ENCODE measurements around the gene AHCYL1. TPM values are rescaled to one million over a fixed set of nuclear protein-coding genes. Genes with fewer than 3 reads are reported as not detected.

Gene AHCYL1
- total RNA-seq, 1 donor from 2014 or later: 90.1 TPM

DNA sequence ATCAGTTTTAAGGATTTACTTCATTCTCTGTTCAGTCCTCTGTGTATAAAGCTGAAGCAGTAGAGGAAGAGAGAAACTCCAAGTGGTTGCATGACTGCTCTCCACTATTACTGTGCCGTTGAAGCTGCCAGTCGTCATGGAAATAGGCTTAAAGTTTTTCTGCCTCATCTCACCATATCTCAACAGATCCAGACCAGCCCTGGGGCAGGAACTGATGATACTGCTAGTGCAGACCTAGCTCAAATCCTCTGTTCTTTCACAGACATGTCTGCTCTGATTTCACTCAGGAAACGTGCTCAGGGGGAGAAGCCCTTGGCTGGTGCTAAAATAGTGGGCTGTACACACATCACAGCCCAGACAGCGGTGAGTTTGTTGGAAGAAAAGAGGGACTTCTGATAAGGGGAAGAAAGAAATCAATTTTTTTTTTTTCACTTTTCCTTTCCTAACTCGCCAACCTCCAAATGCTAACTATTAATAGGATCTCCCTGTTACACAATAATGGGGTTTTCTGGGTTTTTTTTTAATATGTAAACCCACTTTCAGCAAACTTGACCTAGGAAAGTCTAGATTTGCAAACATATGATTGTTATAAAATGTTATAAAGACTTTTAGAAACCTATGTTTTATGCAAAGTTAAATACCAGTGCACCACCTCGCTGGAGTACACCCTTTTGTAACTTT, 27.7 kb downstream of the AHCYL1 start:
- H3K27me3 Mint-ChIP-seq (ENCODE audit: low read depth): no peaks in the 10 kb centered on the region
- H3K9me3 Mint-ChIP-seq: no peaks in the 10 kb centered on the region
- DNase-seq (ENCODE audit: low read depth, low spot score): no peak
- no peak overlapping the region for H3K27ac Mint-ChIP-seq (ENCODE audit: unreplicated experiment)
- TF ChIP-seq, protein P1, sequence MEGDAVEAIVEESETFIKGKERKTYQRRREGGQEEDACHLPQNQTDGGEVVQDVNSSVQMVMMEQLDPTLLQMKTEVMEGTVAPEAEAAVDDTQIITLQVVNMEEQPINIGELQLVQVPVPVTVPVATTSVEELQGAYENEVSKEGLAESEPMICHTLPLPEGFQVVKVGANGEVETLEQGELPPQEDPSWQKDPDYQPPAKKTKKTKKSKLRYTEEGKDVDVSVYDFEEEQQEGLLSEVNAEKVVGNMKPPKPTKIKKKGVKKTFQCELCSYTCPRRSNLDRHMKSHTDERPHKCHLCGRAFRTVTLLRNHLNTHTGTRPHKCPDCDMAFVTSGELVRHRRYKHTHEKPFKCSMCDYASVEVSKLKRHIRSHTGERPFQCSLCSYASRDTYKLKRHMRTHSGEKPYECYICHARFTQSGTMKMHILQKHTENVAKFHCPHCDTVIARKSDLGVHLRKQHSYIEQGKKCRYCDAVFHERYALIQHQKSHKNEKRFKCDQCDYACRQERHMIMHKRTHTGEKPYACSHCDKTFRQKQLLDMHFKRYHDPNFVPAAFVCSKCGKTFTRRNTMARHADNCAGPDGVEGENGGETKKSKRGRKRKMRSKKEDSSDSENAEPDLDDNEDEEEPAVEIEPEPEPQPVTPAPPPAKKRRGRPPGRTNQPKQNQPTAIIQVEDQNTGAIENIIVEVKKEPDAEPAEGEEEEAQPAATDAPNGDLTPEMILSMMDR (conservative IDR thresholded peaks at IDR 0.05): no peak
- H3K4me1 Mint-ChIP-seq: no peaks in the 10 kb centered on the region
- no peak overlapping the region for H3K4me3 Mint-ChIP-seq
- peaks cover 16% of the 10 kb centered on the region for H3K36me3 Mint-ChIP-seq (ENCODE audit: low read depth)

DNA sequence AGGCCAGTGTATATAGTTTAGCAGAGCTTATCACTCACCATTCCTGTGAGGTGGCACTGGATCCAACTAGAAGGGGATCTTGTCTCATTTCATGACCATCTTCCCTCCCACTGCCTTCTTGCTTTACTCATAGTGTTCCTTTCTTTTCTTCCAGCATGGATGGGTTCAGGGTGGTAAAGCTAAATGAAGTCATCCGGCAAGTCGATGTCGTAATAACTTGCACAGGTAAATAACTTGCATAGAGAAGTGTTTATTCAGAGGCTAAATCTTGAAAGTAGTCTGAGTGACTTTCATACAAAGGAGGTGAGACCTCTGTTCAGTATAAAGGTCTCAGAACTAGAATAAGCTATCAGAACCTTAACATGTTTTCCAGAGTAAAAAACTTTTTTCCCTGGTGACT, 33.2 kb downstream of the AHCYL1 start:
- Mint-ChIP-seq H3K27me3 (ENCODE audit: low read depth) (no peaks in the 10 kb centered on the region), H3K4me3 (no peak overlapping the region), H3K36me3 (ENCODE audit: low read depth) (peaks cover 14% of the 10 kb centered on the region), H3K27ac (ENCODE audit: unreplicated experiment) (no peak overlapping the region), H3K9me3 (no peaks in the 10 kb centered on the region), H3K4me1 (no peaks in the 10 kb centered on the region)
- no peak for DNase-seq (ENCODE audit: low read depth, low spot score)
- TF ChIP-seq, protein P1 (conservative IDR thresholded peaks at IDR 0.05): no peak

DNA sequence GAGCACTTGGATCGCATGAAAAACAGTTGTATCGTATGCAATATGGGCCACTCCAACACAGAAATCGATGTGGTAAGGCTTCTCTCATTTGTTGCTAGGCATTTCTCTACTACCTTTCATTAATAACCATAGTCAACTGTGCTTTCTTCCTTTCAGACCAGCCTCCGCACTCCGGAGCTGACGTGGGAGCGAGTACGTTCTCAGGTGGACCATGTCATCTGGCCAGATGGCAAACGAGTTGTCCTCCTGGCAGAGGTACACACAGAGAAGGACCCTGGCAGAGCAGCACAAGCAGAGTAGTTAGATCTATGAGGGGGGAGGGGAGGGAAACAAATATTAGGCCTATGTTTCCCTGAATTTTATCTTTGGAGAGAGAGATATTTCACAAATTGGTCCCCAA, 33.8 kb downstream of the AHCYL1 start:
- no peaks in the 10 kb centered on the region for H3K4me1 Mint-ChIP-seq

DNA sequence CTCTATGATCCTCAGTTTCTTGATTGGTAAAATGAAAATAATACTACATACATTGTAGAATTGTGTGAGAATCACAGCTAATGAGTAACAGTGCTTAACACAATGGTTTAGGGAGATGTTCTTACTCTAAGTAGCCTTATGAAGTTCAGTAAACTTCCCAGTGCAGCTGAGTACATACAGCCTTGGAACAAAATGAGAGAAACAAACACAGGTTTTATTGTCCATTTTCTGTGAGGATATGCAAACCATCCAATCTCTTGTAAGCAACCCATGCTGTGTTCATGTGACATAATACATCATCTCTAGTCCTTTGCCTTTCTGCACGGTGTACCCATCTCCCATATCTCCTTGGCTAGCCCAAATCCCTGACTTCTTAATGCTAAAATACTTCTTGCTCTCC, 35.2 kb downstream of the AHCYL1 start:
- Mint-ChIP-seq H3K27ac (ENCODE audit: unreplicated experiment) (no peak overlapping the region), H3K27me3 (ENCODE audit: low read depth) (no peaks in the 10 kb centered on the region), H3K4me1 (no peaks in the 10 kb centered on the region), H3K4me3 (no peak overlapping the region), H3K9me3 (no peaks in the 10 kb centered on the region), H3K36me3 (ENCODE audit: low read depth) (peaks cover 20% of the 10 kb centered on the region)
- TF ChIP-seq, protein P1 (conservative IDR thresholded peaks at IDR 0.05): no peak
- no peak for DNase-seq (ENCODE audit: low read depth, low spot score)

More for the DNA sequence above, 33.8 kb downstream of the AHCYL1 start:
- H3K4me3 Mint-ChIP-seq: no peak overlapping the region
- no peaks in the 10 kb centered on the region for H3K9me3 Mint-ChIP-seq
- H3K36me3 Mint-ChIP-seq (ENCODE audit: low read depth): peaks cover 14% of the 10 kb centered on the region
- TF ChIP-seq, protein P1 (conservative IDR thresholded peaks at IDR 0.05): no peak
- H3K27me3 Mint-ChIP-seq (ENCODE audit: low read depth): no peaks in the 10 kb centered on the region
- no peak overlapping the region for H3K27ac Mint-ChIP-seq (ENCODE audit: unreplicated experiment)
- DNase-seq (ENCODE audit: low read depth, low spot score): no peak

DNA sequence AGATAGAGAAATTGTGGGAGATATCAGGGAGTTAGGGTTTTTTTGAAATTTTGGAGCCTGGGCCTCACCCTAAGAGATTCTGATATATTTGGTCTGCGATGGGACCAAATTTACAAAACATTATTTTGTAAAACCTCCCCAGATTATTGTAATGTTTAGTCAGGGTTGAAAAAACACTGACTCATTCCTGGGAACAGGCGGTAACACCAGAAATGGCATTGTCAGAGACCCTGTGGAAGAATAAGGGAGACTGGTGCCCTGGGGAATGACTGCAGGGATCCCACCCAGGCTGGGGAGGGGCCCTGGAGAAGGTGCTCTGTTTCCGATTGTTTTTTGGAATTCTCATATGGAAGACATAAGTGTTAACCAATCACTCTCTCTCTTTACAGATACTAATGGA, 36.7 kb downstream of the AHCYL1 start:
- no peaks in the 10 kb centered on the region for H3K4me1 Mint-ChIP-seq
- TF ChIP-seq, protein P1 (conservative IDR thresholded peaks at IDR 0.05): no peak
- no peak overlapping the region for H3K27ac Mint-ChIP-seq (ENCODE audit: unreplicated experiment)
- DNase-seq (ENCODE audit: low read depth, low spot score): no peak
- H3K4me3 Mint-ChIP-seq: no peak overlapping the region
- H3K9me3 Mint-ChIP-seq: no peaks in the 10 kb centered on the region
- H3K36me3 Mint-ChIP-seq (ENCODE audit: low read depth): peaks cover 21% of the 10 kb centered on the region
- no peaks in the 10 kb centered on the region for H3K27me3 Mint-ChIP-seq (ENCODE audit: low read depth)

All from neural crest cell (in vitro differentiated cells).